GM18873 (cell line): ENCODE measurements around the gene PREP.

Source experiments
- ATAC-seq: cut with Tn5 transposase; IDR thresholded peaks from one replicate; pipeline ENCODE4 v1.9.1; 2021; ENCODE audit warnings: mild to moderate bottlenecking, moderate library complexity, moderate number of reproducible peaks; ENCODE audit not compliant: unreplicated experiment, low FRiP score

PREP gene

GRCh38 chr6:105398859-105399258 is 4.0 kb downstream of the PREP start:
- ATAC-seq = no peak

GRCh38 chr6:105397987-105398386 is 4.9 kb downstream of the PREP start:
- no peak for ATAC-seq

GRCh38 chr6:105391705-105392104 is 11.2 kb downstream of the PREP start:
- no peak for ATAC-seq

- ATAC-seq = no peak
These were observed 13.3 kb downstream of the PREP start for GRCh38 chr6:105389543-105389942.

GRCh38 chr6:105388392-105388791 is 14.5 kb downstream of the PREP start:
- no peak for ATAC-seq

- ATAC-seq = no peak
These were observed 18.9 kb downstream of the PREP start for GRCh38 chr6:105384004-105384403.

GRCh38 chr6:105382958-105383357 is 19.9 kb downstream of the PREP start:
- ATAC-seq = no peak

- no peak for ATAC-seq
These were observed 20.4 kb downstream of the PREP start for GRCh38 chr6:105382496-105382895.

- no peak for ATAC-seq
These were observed 22.2 kb downstream of the PREP start for GRCh38 chr6:105380634-105381033.

- ATAC-seq = no peak
These were observed 27.1 kb downstream of the PREP start for GRCh38 chr6:105375797-105376196.

GRCh38 chr6:105374010-105374420 is 28.9 kb downstream of the PREP start:
- ATAC-seq = no peak

- no peak for ATAC-seq
These were observed 29.4 kb downstream of the PREP start for GRCh38 chr6:105373481-105373880.

GRCh38 chr6:105372849-105373182 is 30.1 kb downstream of the PREP start:
- ATAC-seq = no peak

GRCh38 chr6:105372142-105372848 is 30.6 kb downstream of the PREP start:
- no peak for ATAC-seq

- no peak for ATAC-seq
These were observed 32.5 kb downstream of the PREP start for GRCh38 chr6:105370351-105370750.

- ATAC-seq = no peak
These were observed 33.7 kb downstream of the PREP start for GRCh38 chr6:105369145-105369544.

- no peak for ATAC-seq
These were observed 38.6 kb downstream of the PREP start for GRCh38 chr6:105364243-105364642.

GRCh38 chr6:105363100-105363754 is 39.7 kb downstream of the PREP start:
- ATAC-seq = no peak

- no peak for ATAC-seq
These were observed 43.2 kb downstream of the PREP start for GRCh38 chr6:105359419-105360370.

GRCh38 chr6:105357165-105357564 is 45.7 kb downstream of the PREP start:
- ATAC-seq = no peak

GRCh38 chr6:105352037-105352617 is 50.8 kb downstream of the PREP start:
- no peak for ATAC-seq
